HEK293 (cell line): ENCODE results near the gene MASP1.

Experiments
- CTCF ChIA-PET: fragments of 350-600 bp; formaldehyde crosslinking; extraction: SDS; loops from one replicate; lab custom pipeline; 2021; ENCODE audit warnings: antibody characterized with exemption; lab: Yijun Ruan, JAX
- POLR2A ChIA-PET: fragments of 300-600 bp; formaldehyde crosslinking; extraction: SDS; loops from one replicate; lab custom pipeline; 2020; ENCODE audit warnings: antibody characterized with exemption, inconsistent platforms; lab: Yijun Ruan, JAX
- H3K27ac ChIP-seq: fragments of 200-500 bp; sonication (Bioruptor generic); 2 replicates; pipeline ENCODE4 v1.5.1; 2014; ENCODE audit warnings: low read depth, low read length, control low read depth, inconsistent platforms; ENCODE audit errors: extremely low read depth
- H3K36me3 ChIP-seq, 2 experiments: fragments of 200-500 bp in 1 of 2; sonication (Bioruptor generic) in 1 of 2; 1 replicate in 1 of 2; 2 replicates in 1 of 2; pipeline ENCODE4 v1.5.1; 2014 to 2017; ENCODE audit warnings: inconsistent platforms in 2 of 2, low read length in 2 of 2; ENCODE audit not compliant: control insufficient read depth in 2 of 2, insufficient read depth in 1 of 2
- H3K4me1 ChIP-seq: fragments of 200-500 bp; sonication (Bioruptor generic); 2 replicates; pipeline ENCODE4 v1.5.1; 2014; ENCODE audit warnings: mild to moderate bottlenecking, low read length, inconsistent platforms; ENCODE audit not compliant: control insufficient read depth, insufficient read depth
- H3K4me3 ChIP-seq: 2 replicates; pipeline ENCODE4 v1.5.1; 2011; ENCODE audit warnings: low read depth, mild to moderate bottlenecking, control low read depth, low read length, moderate library complexity
- H3K9me3 ChIP-seq: fragments of 200-500 bp; sonication (Bioruptor generic); 2 replicates; pipeline ENCODE4 v1.5.1; 2014; ENCODE audit warnings: low read depth, low read length, inconsistent platforms; ENCODE audit not compliant: control insufficient read depth, insufficient read depth
- FEZF1 ChIP-seq: fragments of 450-650 bp; formaldehyde crosslinking; IDR thresholded peaks from 2 replicates; pipeline ENCODE4 v1.5.1; 2016; ENCODE audit warnings: missing biosample characterization, missing genetic modification characterization
- HOXD13 ChIP-seq: sonication (generic); formaldehyde crosslinking; IDR thresholded peaks from 2 replicates; pipeline ENCODE4 v1.8.0; 2022; ENCODE audit warnings: missing genetic modification reagents, borderline replicate concordance
- RBAK ChIP-seq: fragments of 450-650 bp; formaldehyde crosslinking; IDR thresholded peaks from 2 replicates; pipeline ENCODE4 v1.5.1; 2016; ENCODE audit warnings: missing biosample characterization, missing genetic modification characterization
- YY1 ChIP-seq: fragments of 450-650 bp; formaldehyde crosslinking; IDR thresholded peaks from 2 replicates; pipeline ENCODE4 v1.5.1; 2018; ENCODE audit warnings: missing biosample characterization, missing genetic modification characterization
- ZEB2 ChIP-seq: fragments of 450-650 bp; formaldehyde crosslinking; IDR thresholded peaks from 2 replicates; pipeline ENCODE4 v1.5.1; 2016; ENCODE audit warnings: missing biosample characterization, missing genetic modification characterization
- ZNF280C ChIP-seq: fragments of 450-650 bp; formaldehyde crosslinking; IDR thresholded peaks from 2 replicates; pipeline ENCODE4 v1.5.1; 2016; ENCODE audit warnings: missing biosample characterization, missing genetic modification characterization
- ZNF324 ChIP-seq: fragments of 450-650 bp; formaldehyde crosslinking; IDR thresholded peaks from 2 replicates; pipeline ENCODE4 v1.5.1; 2016; ENCODE audit warnings: missing biosample characterization, missing genetic modification characterization
- ZNF510 ChIP-seq: fragments of 450-650 bp; formaldehyde crosslinking; IDR thresholded peaks from 2 replicates; pipeline ENCODE4 v1.5.1; 2018; ENCODE audit warnings: mild to moderate bottlenecking, missing genetic modification characterization, missing biosample characterization; ENCODE audit not compliant: insufficient replicate concordance
- ZNF596 ChIP-seq: fragments of 450-650 bp; IDR thresholded peaks from 2 replicates; pipeline ENCODE4 v1.5.0; 2018; ENCODE audit warnings: missing biosample characterization, mild to moderate bottlenecking, missing genetic modification characterization, moderate library complexity
- ZNF660 ChIP-seq: fragments of 450-650 bp; IDR thresholded peaks from 2 replicates; pipeline ENCODE4 v1.5.1; 2018; ENCODE audit warnings: missing biosample characterization, mild to moderate bottlenecking, missing genetic modification characterization
- ZNF747 ChIP-seq: fragments of 450-650 bp; formaldehyde crosslinking; IDR thresholded peaks from 2 replicates; pipeline ENCODE4 v1.5.1; 2016; ENCODE audit warnings: missing biosample characterization, missing genetic modification characterization
- ZNF768 ChIP-seq: fragments of 450-650 bp; formaldehyde crosslinking; IDR thresholded peaks from 2 replicates; pipeline ENCODE4 v1.5.1; 2018; ENCODE audit warnings: missing biosample characterization, mild to moderate bottlenecking, missing genetic modification characterization
- ZNF785 ChIP-seq: fragments of 450-650 bp; formaldehyde crosslinking; IDR thresholded peaks from 2 replicates; pipeline ENCODE4 v1.5.1; 2016; ENCODE audit warnings: missing biosample characterization, missing genetic modification characterization
- ZNF830 ChIP-seq: fragments of 450-650 bp; IDR thresholded peaks from 2 replicates; pipeline ENCODE4 v1.5.0; 2018; ENCODE audit warnings: missing biosample characterization, missing genetic modification characterization, low read depth, mild to moderate bottlenecking, moderate library complexity
- TF ChIP-seq, protein P1 (sequence below): fragments of 450-650 bp; formaldehyde crosslinking; IDR thresholded peaks from 2 replicates; pipeline ENCODE4 v1.5.1; 2016; ENCODE audit warnings: missing biosample characterization, missing genetic modification characterization
- TF ChIP-seq, protein P2 (sequence below): fragments of 450-650 bp; formaldehyde crosslinking; IDR thresholded peaks from 2 replicates; pipeline ENCODE4 v1.5.1; 2016; ENCODE audit warnings: missing biosample characterization, missing genetic modification characterization, low read depth
- TF ChIP-seq, protein P3 (sequence below): fragments of 450-650 bp; formaldehyde crosslinking; IDR thresholded peaks from 2 replicates; pipeline ENCODE4 v1.5.1; 2016; ENCODE audit warnings: missing biosample characterization, missing genetic modification characterization
- TF ChIP-seq, protein P4 (sequence below): fragments of 450-650 bp; formaldehyde crosslinking; IDR thresholded peaks from 2 replicates; pipeline ENCODE4 v1.5.1; 2016; ENCODE audit warnings: missing biosample characterization, missing genetic modification characterization
- TF ChIP-seq, protein P5 (sequence below): fragments of 450-650 bp; formaldehyde crosslinking; IDR thresholded peaks from 2 replicates; pipeline ENCODE4 v1.5.1; 2016; ENCODE audit warnings: missing biosample characterization, missing genetic modification characterization

MASP1 gene

GRCh38 chr3:187287256-187287655 lies 4.3 kb downstream of the MASP1 start:
- no peak overlapping the region for H3K27ac ChIP-seq
- H3K4me1 ChIP-seq: no peaks in the 10 kb centered on the region
- H3K36me3 ChIP-seq: no peaks in the 10 kb centered on the region
- H3K9me3 ChIP-seq: no peaks in the 10 kb centered on the region
- TF ChIP-seq ZEB2 (tag by site-specific recombination) (no peak), RBAK (tag by site-specific recombination) (no peak), ZNF785 (no peak), ZNF830 (tag by site-specific recombination) (no peak), ZNF660 (tag by site-specific recombination) (no peak), FEZF1 (tag by site-specific recombination) (no peak), ZNF510 (tag by site-specific recombination) (no peak)
- TF ChIP-seq, protein P1, sequence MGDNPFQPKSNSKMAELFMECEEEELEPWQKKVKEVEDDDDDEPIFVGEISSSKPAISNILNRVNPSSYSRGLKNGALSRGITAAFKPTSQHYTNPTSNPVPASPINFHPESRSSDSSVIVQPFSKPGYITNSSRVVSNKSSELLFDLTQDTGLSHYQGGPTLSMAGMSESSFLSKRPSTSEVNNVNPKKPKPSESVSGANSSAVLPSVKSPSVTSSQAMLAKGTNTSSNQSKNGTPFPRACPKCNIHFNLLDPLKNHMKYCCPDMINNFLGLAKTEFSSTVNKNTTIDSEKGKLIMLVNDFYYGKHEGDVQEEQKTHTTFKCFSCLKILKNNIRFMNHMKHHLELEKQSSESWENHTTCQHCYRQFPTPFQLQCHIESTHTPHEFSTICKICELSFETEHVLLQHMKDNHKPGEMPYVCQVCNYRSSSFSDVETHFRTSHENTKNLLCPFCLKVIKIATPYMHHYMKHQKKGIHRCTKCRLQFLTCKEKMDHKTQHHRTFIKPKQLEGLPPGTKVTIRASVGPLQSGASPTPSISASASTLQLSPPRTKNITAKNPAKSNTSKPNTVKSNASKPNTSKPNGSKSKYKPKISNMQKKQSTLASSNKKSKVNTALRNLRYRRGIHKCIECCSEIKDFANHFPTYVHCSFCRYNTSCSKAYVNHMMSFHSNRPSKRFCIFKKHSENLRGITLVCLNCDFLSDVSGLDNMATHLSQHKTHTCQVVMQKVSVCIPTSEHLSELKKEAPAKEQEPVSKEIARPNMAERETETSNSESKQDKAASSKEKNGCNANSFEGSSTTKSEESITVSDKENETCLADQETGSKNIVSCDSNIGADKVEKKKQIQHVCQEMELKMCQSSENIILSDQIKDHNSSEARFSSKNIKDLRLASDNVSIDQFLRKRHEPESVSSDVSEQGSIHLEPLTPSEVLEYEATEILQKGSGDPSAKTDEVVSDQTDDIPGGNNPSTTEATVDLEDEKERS (tag by site-specific recombination): no peak
- ChIA-PET POLR2A (no interaction called here), CTCF (interaction anchor here (0.7 kb wide), 1 partner anchor 31 kb away, joined by 3 read pairs; no protein-coding TSS in a partner anchor)
- no peak overlapping the region for H3K4me3 ChIP-seq

DNA sequence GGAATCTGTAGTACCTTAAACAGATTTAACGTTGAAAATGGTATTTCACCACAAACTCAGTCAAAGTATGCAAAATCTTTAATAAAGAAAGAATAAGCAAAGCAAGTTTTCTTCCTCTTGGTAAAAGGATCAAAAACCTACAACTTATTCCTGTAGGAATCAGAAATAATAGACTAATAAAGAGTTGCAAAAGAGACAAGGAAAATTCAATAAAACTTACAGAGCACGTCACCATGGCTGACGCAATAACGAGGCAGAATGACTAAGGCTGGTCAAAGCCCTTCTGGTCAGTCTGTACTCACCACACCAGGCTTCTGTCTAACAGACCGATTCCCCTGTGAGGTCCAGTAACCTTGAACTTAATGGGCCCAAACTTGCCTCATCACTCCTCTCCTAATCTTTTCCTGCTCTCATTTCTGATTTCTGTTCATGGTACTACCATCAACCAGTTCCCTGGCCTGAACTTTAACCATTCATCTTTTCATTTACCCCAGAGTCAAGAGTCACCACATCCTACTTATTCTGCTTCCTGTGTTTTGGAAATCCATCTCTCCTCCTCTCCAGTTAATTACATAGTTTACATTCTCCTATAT lies 5.0 kb downstream of the MASP1 start:
- no peak for TF ChIP-seq ZNF747
- TF ChIP-seq HOXD13 (CRISPR knock-in tag): peak; percentile 53; the same call in 1 of the 2 replicates
- TF ChIP-seq, all 188 proteins: peak for 1
- ChIA-PET POLR2A (no interaction called here), CTCF (interaction anchor here (0.7 to 1.4 kb wide), 3 partner anchors 9 to 33 kb away, joined by 3 to 6 read pairs (median 4); no protein-coding TSS in a partner anchor)
- no peak overlapping the region for H3K4me3 ChIP-seq
- no peaks in the 10 kb centered on the region for H3K36me3 ChIP-seq
- no peaks in the 10 kb centered on the region for H3K9me3 ChIP-seq
- H3K27ac ChIP-seq: no peak overlapping the region
- no peaks in the 10 kb centered on the region for H3K4me1 ChIP-seq

DNA sequence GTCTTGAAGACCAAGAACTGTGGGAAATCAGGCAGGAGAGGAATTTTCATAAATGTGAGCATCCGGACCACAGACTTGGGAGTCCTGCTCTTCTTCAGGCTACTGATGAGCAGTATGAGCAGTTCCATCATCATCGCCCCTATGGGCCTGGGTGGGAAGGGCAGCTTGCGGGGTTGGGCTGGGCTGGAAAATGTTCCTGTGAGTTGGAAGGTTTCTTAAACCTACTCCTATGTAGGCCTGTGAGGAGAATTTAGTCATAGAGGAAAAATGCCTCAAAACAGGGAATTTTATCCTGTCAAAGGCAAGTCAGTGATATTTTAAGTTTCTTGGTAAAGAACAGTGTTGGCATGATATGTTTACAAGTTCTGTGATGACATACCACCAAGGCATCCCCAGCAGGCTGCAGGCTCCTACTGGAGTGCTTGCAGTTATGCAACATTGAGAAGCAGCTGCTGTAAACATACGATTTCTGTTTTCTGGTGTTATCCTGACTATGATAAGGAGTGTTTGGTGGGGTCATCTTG lies 10.3 kb downstream of the MASP1 start:
- ChIA-PET POLR2A (no interaction called here), CTCF (no interaction called here)
- H3K36me3 ChIP-seq: no peaks in the 10 kb centered on the region
- no peak overlapping the region for H3K27ac ChIP-seq
- no peaks in the 10 kb centered on the region for H3K4me1 ChIP-seq
- H3K4me3 ChIP-seq: no peak overlapping the region
- no peaks in the 10 kb centered on the region for H3K9me3 ChIP-seq
- no peak for TF ChIP-seq ZNF768 (tag by site-specific recombination)
- TF ChIP-seq, protein P2, sequence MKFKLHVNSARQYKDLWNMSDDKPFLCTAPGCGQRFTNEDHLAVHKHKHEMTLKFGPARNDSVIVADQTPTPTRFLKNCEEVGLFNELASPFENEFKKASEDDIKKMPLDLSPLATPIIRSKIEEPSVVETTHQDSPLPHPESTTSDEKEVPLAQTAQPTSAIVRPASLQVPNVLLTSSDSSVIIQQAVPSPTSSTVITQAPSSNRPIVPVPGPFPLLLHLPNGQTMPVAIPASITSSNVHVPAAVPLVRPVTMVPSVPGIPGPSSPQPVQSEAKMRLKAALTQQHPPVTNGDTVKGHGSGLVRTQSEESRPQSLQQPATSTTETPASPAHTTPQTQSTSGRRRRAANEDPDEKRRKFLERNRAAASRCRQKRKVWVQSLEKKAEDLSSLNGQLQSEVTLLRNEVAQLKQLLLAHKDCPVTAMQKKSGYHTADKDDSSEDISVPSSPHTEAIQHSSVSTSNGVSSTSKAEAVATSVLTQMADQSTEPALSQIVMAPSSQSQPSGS (tag by site-specific recombination): no peak
- no peak for TF ChIP-seq ZNF280C (tag by site-specific recombination)
- no peak for TF ChIP-seq ZNF596
- TF ChIP-seq, protein P3, sequence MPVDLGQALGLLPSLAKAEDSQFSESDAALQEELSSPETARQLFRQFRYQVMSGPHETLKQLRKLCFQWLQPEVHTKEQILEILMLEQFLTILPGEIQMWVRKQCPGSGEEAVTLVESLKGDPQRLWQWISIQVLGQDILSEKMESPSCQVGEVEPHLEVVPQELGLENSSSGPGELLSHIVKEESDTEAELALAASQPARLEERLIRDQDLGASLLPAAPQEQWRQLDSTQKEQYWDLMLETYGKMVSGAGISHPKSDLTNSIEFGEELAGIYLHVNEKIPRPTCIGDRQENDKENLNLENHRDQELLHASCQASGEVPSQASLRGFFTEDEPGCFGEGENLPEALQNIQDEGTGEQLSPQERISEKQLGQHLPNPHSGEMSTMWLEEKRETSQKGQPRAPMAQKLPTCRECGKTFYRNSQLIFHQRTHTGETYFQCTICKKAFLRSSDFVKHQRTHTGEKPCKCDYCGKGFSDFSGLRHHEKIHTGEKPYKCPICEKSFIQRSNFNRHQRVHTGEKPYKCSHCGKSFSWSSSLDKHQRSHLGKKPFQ (tag by site-specific recombination): no peak
- no peak for TF ChIP-seq ZNF324 (tag by site-specific recombination)
- TF ChIP-seq, protein P4, sequence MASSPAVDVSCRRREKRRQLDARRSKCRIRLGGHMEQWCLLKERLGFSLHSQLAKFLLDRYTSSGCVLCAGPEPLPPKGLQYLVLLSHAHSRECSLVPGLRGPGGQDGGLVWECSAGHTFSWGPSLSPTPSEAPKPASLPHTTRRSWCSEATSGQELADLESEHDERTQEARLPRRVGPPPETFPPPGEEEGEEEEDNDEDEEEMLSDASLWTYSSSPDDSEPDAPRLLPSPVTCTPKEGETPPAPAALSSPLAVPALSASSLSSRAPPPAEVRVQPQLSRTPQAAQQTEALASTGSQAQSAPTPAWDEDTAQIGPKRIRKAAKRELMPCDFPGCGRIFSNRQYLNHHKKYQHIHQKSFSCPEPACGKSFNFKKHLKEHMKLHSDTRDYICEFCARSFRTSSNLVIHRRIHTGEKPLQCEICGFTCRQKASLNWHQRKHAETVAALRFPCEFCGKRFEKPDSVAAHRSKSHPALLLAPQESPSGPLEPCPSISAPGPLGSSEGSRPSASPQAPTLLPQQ (tag by site-specific recombination): no peak
- TF ChIP-seq, protein P5, sequence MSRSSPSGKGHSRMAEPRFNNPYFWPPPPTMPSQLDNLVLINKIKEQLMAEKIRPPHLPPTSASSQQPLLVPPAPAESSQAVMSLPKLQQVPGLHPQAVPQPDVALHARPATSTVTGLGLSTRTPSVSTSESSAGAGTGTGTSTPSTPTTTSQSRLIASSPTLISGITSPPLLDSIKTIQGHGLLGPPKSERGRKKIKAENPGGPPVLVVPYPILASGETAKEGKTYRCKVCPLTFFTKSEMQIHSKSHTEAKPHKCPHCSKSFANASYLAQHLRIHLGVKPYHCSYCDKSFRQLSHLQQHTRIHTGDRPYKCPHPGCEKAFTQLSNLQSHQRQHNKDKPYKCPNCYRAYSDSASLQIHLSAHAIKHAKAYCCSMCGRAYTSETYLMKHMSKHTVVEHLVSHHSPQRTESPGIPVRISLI: no peak
- TF ChIP-seq YY1 (tag by site-specific recombination): no peak
